NCI-H1417 (cell line): ENCODE data around the gene FBH1.
"Not testable (repeated sequence)": the region's sequence is repeated elsewhere in the genome, so short reads cannot be mapped to it uniquely, and the experiment has no call there.

Experiments used
- DNase-seq, 3 experiments: peaks; one replicate each; lab custom pipeline; 2025; lab: John Stamatoyannopoulos, UW

The FBH1 gene

DNA sequence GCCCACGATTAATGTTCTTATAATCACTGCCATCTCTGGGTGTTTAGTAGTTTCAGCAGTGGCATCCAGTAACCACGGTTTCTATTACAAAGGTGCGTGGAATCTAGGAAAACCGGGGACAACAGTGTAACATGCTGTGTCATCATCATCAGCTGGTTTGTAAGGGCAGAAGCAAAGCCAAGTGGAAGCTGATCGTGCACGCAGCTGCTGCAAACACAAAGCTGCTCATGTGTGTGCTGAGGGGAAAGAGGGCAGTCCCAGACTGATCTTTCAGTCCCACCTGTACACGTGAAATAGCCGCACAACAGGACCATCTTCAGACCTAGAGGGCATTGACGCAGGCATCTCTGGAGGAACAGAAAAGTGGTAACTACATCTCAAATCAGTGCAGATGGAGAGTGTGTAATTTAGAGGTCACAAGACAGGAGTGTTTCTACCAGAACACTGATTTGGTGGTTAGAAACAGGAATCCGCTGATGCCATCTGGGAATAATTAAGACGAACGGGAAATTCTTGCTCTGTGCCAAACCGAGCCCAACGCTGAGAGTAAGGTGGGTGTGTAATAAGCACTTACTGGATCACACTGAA is 13.8 kb upstream of the FBH1 start:
- no peak for DNase-seq

- DNase-seq, result not testable (repeated sequence)
Observed at GRCh38 chr10:5877041-5877440, 13.0 kb upstream of the FBH1 start.

- DNase-seq, result no peak
Observed at GRCh38 chr10:5882961-5883360, 7.1 kb upstream of the FBH1 start.

DNA sequence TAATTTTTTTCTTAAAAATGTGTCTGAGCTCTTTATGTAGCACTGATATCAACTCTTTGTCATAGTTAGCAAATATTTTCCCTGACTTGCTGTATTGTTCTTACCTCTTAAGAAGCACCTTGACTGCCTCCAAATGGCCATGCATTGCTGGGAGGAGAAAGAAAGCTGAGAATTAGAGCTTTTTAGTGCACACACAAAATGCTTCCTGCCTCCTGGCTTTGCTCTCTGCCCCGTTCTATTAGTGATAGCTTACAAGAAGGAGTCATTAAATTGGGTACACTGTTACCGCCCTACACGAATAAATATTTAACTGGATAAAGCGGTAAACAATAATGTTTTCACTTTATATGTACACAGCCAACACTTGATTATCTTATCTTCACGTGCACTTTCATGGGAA is 4.4 kb upstream of the FBH1 start:
- DNase-seq, result no peak

DNA sequence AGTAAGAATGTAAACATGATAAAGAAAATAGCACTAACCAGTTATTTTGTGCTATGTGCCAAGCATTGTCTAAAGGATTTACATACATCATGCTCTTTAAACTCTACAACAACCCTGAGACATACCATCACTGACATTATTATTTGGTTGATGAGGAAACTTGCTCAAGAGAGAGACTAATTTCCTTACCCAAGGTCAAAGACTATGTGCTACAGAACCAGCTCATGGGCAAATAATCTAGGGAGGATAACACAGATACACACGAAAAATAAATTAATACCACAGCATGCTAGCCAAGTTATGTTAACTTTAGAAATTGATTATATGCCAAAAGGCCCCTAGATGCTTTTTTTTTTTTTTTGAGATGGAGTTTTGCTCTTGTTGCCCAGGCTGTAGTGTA is 3.0 kb upstream of the FBH1 start:
- DNase-seq, result no peak

DNA sequence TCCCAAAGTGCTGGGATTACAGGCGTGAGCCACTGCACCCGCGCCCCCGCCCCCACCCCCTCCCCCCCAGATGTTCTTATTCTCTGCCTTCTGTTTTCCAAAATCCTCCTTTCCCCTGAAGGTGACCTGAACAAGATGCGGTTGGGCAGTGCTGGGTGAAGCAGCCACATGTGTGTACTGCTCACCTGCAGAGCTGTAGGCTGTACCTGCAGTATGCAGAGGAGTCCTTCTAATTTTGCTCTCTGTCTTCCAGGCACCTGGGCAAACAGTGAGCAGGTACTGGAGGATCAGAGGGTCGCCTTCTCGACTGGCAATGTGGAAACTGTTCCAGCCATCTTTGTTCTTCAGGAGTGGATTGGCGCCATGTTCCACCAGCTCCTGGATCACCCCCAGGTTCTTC is 2.4 kb upstream of the FBH1 start:
- DNase-seq, result no peak

GRCh38 chr10:5888351-5888750 is 1.7 kb upstream of the FBH1 start:
- DNase-seq, result no peak

GRCh38 chr10:5888843-5889623 is 1.0 kb upstream of the FBH1 start:
- peak; percentile 7 to 64 (median 45) for DNase-seq

GRCh38 chr10:5890452-5890915 is 441 bp downstream of the FBH1 start:
- DNase-seq, result peak in 2 of 3 experiments; percentile 1 to 20

DNA sequence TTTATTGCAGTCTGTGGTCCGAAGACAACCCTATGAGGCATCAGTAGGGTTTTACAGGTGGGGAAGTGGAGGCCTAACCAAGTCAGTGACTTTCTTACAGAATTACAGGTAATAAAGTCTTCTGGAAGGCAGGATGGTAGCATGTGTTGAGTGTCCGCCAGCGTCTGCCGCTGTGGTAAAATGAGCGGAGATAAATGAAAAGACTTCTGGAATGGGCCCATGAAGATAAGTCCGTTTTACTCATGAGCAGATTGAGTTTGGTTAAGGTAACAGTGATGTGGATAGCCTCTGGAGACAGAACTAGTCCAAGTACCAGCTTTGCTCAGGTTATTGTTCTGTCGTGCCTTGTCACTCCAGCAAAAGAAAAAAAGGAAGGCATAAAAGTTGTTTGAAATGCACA is 966 bp downstream of the FBH1 start:
- DNase-seq, result no peak

GRCh38 chr10:5892007-5892406 is 2.0 kb downstream of the FBH1 start:
- no peak for DNase-seq

DNA sequence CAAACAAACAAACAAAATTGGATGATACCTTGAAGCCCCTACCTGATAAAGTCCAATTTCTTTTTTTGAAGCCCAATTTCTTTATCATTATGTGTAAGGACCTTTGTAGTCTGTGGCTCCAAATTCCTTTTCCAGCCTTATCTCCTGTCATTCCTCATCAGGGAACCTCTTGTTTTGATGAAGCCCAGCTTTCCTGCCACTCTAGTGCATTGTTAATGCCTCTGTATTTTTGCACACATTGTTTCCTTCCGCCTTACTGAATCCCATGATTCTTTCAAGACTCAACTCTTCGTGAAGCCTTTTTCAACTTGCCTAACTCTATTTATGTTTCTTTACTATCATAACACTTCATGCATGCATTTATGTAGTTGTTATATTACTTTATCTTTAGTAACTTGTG is 3.3 kb downstream of the FBH1 start:
- DNase-seq, result no peak

- no peak for DNase-seq
Observed at GRCh38 chr10:5894403-5894802, 4.4 kb downstream of the FBH1 start.

GRCh38 chr10:5894873-5895272 is 4.8 kb downstream of the FBH1 start:
- DNase-seq, result no peak

DNA sequence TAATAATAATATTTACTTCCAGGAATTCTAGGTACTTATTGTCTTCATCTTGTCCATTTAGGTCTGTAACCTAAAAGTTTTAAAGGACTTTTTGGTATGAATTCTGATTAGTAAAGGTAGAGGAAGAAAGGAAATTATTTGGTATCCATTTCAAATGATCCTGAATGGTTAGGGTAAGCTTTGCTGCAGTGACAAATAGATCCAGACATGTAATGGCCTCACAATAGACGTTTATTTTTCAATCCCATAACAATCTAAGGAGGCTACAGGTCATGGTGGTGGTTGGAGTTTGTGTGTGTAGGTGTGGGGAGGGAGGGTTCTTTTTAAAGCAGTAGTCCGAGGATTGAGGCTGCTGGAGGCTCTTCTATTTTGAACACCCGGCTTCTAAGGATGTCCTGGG is 5.3 kb downstream of the FBH1 start:
- no peak for DNase-seq

GRCh38 chr10:5895804-5896203 is 5.8 kb downstream of the FBH1 start:
- no peak for DNase-seq

DNA sequence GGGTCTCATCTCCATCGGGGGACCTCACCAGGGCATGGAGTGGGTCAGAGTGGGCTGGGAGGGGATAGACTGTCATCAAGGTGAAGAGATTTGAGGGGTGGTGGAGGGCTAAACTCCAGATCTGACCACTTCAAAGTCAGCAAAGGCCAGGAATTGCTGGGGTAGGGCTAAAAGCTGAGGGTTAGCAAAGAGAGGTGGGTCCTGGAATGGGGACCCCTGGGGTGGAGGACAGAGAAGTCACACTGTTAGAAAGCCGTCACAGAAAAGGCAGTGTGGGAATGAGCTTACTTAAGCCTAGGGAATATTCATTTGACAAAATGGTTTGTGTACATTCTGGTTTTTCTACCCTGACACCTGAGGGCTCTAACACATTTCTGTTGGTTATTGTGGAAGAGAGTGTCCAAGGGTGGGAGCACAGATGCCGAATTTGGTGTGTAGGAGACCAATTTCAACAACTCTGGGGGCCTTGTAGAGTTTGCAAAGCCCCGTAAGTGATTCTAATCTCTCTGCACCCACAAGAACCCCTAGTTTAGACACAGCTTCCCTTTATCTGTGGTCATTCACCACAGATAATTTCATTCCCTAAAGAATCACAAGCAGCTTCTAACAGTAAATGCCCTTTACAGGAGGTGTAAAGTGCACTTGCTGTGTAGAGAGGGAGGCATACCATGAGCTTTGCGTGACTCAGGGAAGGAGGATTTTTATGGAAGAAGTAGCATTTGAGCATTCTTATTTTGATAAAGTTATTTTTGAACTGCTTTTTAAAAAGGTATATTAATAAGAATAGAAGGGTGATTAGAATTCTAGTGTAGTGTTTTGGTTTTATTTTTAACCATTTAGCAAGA is 6.4 kb downstream of the FBH1 start:
- no peak for DNase-seq

DNA sequence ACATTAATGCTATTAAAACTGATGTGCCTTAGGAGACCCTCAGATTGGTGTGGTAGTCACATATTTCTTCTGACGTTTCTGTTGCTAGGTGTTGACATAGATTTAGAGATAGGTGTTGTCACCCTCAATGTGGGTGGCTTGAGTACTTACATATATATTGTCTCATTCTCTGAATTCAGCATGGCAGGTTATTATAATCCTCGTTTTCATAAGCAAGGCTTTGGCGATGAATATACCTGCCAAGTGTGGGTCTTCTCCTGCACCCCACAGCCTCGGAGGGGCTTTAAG is 7.0 kb downstream of the FBH1 start:
- no peak for DNase-seq

GRCh38 chr10:5897504-5897903 is 7.5 kb downstream of the FBH1 start:
- DNase-seq, result no peak

DNA sequence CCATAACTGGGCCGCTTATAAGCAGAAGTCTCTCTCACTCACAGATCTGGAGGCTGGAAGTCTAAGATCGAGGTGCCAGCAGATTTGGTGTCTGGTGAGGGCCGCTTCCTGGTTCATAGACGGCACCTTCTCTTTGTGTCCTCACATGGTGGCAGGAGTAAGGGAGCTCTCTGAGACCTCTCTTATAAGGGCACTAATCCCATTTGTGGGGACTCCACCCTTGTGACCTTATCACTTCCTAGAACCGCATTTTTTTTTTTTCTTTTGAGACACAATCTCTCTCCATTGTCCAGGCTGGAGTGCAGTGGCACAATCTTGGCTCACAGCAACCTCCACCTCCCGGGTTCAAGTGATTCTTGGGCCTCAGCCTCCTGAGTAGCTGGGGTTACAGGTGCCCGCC is 8.1 kb downstream of the FBH1 start:
- no peak for DNase-seq

- DNase-seq, result no peak
Observed at GRCh38 chr10:5900247-5900646, 10.2 kb downstream of the FBH1 start.

DNA sequence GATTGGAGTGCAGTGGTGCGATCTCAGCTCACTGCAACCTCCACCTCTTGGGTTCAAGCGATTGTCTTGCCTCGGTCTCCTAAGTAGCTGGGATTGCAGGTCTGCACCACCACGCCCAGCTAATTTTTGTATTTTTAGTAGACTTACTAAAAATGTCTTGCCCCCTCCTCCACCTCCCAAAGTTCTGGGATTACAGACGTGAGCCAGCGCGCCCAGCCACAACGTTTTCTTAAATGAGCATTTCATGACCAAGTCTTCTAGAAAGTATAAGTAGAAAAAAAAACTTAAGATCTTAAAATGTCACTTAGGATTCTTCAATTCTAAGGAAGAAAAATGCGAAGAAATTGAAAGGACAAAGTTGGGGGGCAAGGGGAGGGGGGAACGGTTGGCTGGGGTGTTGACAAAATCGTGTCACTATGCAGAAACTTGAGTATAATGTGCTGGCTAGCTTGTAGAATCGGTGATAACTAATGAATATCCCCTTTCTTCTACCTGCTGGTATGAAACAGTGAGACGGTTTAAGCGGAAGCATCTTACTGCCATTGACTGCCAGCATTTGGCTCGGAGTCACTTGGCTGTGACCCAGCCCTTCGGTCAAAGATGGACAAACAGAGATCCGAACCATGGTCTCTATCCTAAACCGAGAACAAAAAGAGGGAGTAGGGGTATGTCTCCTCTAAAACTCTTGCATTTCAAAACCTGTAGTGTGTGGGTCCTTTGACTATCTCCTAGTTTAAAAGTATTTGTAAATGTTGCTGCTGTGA is 12.7 kb downstream of the FBH1 start:
- no peak for DNase-seq
